ENCODE measurements around the gene SPTLC2. TPM values are rescaled to one million over a fixed set of nuclear protein-coding genes. Genes with fewer than 3 reads are reported as not detected.
A peak's percentile ranks its signal among the peaks of the same experiment; 100 is the strongest.

Gene SPTLC2
- total RNA-seq, 1 donor from 2014 or later: 12.3 TPM

DNA sequence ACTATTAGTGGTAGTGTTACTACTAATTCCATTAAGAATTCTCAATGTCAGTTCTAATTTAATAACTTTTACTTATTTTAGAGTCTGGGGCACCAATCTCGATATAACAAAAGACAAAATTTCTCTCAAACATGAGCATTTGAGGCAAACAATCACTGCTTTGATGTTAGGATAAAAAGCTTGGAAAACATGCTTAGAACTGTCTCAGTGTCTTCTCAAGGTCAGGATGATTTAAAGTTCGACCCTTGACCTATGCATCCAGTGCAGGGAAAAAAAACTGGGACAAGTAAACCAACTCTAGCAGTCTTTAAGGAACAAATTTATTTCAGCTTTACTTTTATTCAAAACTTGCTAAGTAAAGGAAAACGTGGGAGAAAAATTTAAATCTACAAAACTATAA, 31.1 kb downstream of the SPTLC2 start:
- peaks cover 17% of the 10 kb centered on the region for H3K4me1 Mint-ChIP-seq
- Histone ChIP-seq H3K27me3 (no peaks in the 10 kb centered on the region), H4K20me1 (ENCODE audit: low read depth) (no peaks in the 10 kb centered on the region), H3K9me3 (ENCODE audit: low read depth) (no peaks in the 10 kb centered on the region), H3K4me2 (no peak overlapping the region), H3K4me3 (no peak overlapping the region), H3K79me2 (ENCODE audit: low read depth) (peaks cover 3% of the 10 kb centered on the region), H3K36me3 (no peaks in the 10 kb centered on the region), H3F3A (ENCODE audit: low read depth) (peaks cover 22% of the 10 kb centered on the region), H3K4me1 (peaks cover 24% of the 10 kb centered on the region), H3K27ac (no peak overlapping the region), H3K9ac (no peak overlapping the region), H2AFZ (replicated peaks) (no peak overlapping the region)
- TF ChIP-seq EZH2 (IDR thresholded peaks at IDR 0.05) (no peak), EZH2phosphoT487 (IDR thresholded peaks at IDR 0.05) (no peak)
- TF ChIP-seq, protein P1, sequence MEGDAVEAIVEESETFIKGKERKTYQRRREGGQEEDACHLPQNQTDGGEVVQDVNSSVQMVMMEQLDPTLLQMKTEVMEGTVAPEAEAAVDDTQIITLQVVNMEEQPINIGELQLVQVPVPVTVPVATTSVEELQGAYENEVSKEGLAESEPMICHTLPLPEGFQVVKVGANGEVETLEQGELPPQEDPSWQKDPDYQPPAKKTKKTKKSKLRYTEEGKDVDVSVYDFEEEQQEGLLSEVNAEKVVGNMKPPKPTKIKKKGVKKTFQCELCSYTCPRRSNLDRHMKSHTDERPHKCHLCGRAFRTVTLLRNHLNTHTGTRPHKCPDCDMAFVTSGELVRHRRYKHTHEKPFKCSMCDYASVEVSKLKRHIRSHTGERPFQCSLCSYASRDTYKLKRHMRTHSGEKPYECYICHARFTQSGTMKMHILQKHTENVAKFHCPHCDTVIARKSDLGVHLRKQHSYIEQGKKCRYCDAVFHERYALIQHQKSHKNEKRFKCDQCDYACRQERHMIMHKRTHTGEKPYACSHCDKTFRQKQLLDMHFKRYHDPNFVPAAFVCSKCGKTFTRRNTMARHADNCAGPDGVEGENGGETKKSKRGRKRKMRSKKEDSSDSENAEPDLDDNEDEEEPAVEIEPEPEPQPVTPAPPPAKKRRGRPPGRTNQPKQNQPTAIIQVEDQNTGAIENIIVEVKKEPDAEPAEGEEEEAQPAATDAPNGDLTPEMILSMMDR (IDR thresholded peaks at IDR 0.05): no peak
- H3K4me3 Mint-ChIP-seq: no peak overlapping the region
- H3K27me3 Mint-ChIP-seq (ENCODE audit: insufficient read depth, low read depth): no peaks in the 10 kb centered on the region
- H3K9me3 Mint-ChIP-seq: no peaks in the 10 kb centered on the region
- H3K36me3 Mint-ChIP-seq: peaks cover 6% of the 10 kb centered on the region
- H3K27ac Mint-ChIP-seq: no peak overlapping the region
- no peak for DNase-seq (ENCODE audit: low spot score)

DNA sequence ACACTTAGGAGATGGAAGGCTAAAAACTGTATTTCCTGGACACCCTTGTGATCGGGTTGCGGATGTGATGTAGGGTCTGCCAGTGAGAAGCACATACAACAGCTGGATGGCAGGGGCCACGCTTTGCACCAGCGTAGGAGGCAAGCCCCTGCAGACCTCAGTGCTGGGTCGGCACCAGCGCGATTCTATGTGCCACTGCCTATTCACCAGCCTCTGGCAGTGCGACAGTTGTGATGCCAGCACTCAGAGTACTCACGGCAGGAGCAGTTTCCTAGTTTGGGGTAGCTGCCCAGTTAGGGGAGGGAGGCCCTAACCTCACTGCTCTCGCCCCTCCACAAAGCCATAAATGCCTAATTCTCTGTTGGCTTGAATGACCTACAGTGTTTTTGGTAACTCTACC, 31.6 kb downstream of the SPTLC2 start:
- Mint-ChIP-seq H3K36me3 (peaks cover 7% of the 10 kb centered on the region), H3K9me3 (no peaks in the 10 kb centered on the region), H3K27ac (no peak overlapping the region), H3K4me3 (no peak overlapping the region), H3K27me3 (ENCODE audit: insufficient read depth, low read depth) (no peaks in the 10 kb centered on the region), H3K4me1 (peaks cover 17% of the 10 kb centered on the region)
- H3K4me2 ChIP-seq: no peak overlapping the region
- peaks cover 24% of the 10 kb centered on the region for H3K4me1 ChIP-seq
- H2AFZ ChIP-seq (replicated peaks): no peak overlapping the region
- peaks cover 22% of the 10 kb centered on the region for H3F3A ChIP-seq (ENCODE audit: low read depth)
- H3K9me3 ChIP-seq (ENCODE audit: low read depth): no peaks in the 10 kb centered on the region
- no peak overlapping the region for H3K27ac ChIP-seq
- H4K20me1 ChIP-seq (ENCODE audit: low read depth): no peaks in the 10 kb centered on the region
- H3K27me3 ChIP-seq: no peaks in the 10 kb centered on the region
- no peak overlapping the region for H3K9ac ChIP-seq
- peaks cover 3% of the 10 kb centered on the region for H3K79me2 ChIP-seq (ENCODE audit: low read depth)
- no peak for TF ChIP-seq EZH2phosphoT487 (IDR thresholded peaks at IDR 0.05)
- no peak for TF ChIP-seq EZH2 (IDR thresholded peaks at IDR 0.05)
- TF ChIP-seq, protein P1 (IDR thresholded peaks at IDR 0.05): no peak
- H3K4me3 ChIP-seq: no peak overlapping the region
- no peaks in the 10 kb centered on the region for H3K36me3 ChIP-seq
- DNase-seq (ENCODE audit: low spot score): no peak

DNA sequence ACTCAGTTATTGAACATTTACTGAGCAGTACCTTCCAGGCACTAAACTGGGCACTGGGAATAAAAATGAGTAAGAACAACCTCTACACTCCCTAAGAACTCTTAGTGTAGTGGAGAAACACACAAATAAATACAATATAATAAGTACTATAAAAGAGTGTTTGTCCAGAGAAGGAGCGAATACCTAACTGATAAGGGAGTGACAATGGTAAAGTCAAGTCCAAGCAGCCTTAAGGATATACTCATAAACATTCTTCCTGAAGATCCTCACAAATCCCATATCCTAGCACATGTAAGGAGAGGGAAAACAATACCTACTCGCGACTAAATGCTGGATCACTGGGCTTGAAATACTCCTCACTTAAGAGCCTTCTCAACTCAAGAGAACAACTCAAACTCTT, 32.8 kb downstream of the SPTLC2 start:
- Histone ChIP-seq H3K9me3 (ENCODE audit: low read depth) (no peaks in the 10 kb centered on the region), H3K4me2 (peak overlapping the region; percentile 65), H2AFZ (replicated peaks) (no peak overlapping the region), H3K27me3 (no peaks in the 10 kb centered on the region), H3K36me3 (no peaks in the 10 kb centered on the region), H3K4me3 (no peak overlapping the region), H3F3A (ENCODE audit: low read depth) (peaks cover 22% of the 10 kb centered on the region), H3K79me2 (ENCODE audit: low read depth) (peaks cover 3% of the 10 kb centered on the region), H3K27ac (peak overlapping the region; percentile 90), H4K20me1 (ENCODE audit: low read depth) (no peaks in the 10 kb centered on the region), H3K9ac (no peak overlapping the region), H3K4me1 (peaks cover 24% of the 10 kb centered on the region)
- H3K4me1 Mint-ChIP-seq: peaks cover 17% of the 10 kb centered on the region
- H3K4me3 Mint-ChIP-seq: no peak overlapping the region
- no peak for DNase-seq (ENCODE audit: low spot score)
- H3K36me3 Mint-ChIP-seq: peaks cover 10% of the 10 kb centered on the region
- TF ChIP-seq EZH2phosphoT487 (IDR thresholded peaks at IDR 0.05): no peak
- TF ChIP-seq, protein P1 (IDR thresholded peaks at IDR 0.05): no peak
- no peak for TF ChIP-seq EZH2 (IDR thresholded peaks at IDR 0.05)
- no peaks in the 10 kb centered on the region for H3K27me3 Mint-ChIP-seq (ENCODE audit: insufficient read depth, low read depth)
- no peaks in the 10 kb centered on the region for H3K9me3 Mint-ChIP-seq
- no peak overlapping the region for H3K27ac Mint-ChIP-seq
